AG04449 (cell line): Measurements from ENCODE around the gene IL1RAP.
"Not testable (repeated sequence)": the region's sequence is repeated elsewhere in the genome, so short reads cannot be mapped to it uniquely, and the experiment has no call there.

Experiments used
- CTCF ChIA-PET: fragments of 350-600 bp; formaldehyde crosslinking; extraction: SDS; loops from one replicate; lab custom pipeline; 2021; ENCODE audit warnings: antibody characterized with exemption; lab: Yijun Ruan, JAX
- POLR2A ChIA-PET: fragments of 400-600, 350-600 bp; formaldehyde crosslinking; extraction: SDS; loops from one replicate; lab custom pipeline; 2020; ENCODE audit warnings: antibody characterized with exemption, inconsistent platforms; lab: Yijun Ruan, JAX
- DNase-seq: peaks from one replicate; pipeline ENCODE4 v3.0.0-alpha.2; 2010; ENCODE audit warnings: low read depth, low spot score
- H3K4me3 ChIP-seq: 2 replicates; pipeline ENCODE4 v1.5.1; 2011; ENCODE audit warnings: low read depth, mild to moderate bottlenecking, control low read depth, low read length
- CTCF ChIP-seq: IDR thresholded peaks from one replicate; pipeline ENCODE4 v1.5.1; 2011; ENCODE audit warnings: mild to moderate bottlenecking, moderate library complexity, low read length, control low read depth, inconsistent platforms; ENCODE audit not compliant: insufficient read depth; ENCODE audit errors: missing control alignments

Gene IL1RAP

GRCh38 chr3:190666821-190667220 is 152.9 kb downstream of the IL1RAP start:
- CTCF ChIA-PET = no interaction called here
- no peak for TF ChIP-seq CTCF
- POLR2A ChIA-PET = no interaction called here
- no peak for DNase-seq
- no peak overlapping the region for H3K4me3 ChIP-seq

GRCh38 chr3:190671658-190672057 is 157.8 kb downstream of the IL1RAP start:
- DNase-seq = no peak
- CTCF ChIA-PET = no interaction called here
- POLR2A ChIA-PET = no interaction called here
- no peak for TF ChIP-seq CTCF
- no peak overlapping the region for H3K4me3 ChIP-seq

GRCh38 chr3:190673148-190673547 is 159.3 kb downstream of the IL1RAP start:
- peak; percentile 19 for DNase-seq
- CTCF ChIA-PET = interaction anchor here (0.9 to 3.0 kb wide), 2 partner anchors 24 to 351 kb away, joined by 4 to 11 read pairs; partner anchors contain the start of gene CLDN1
- TF ChIP-seq CTCF = no peak
- POLR2A ChIA-PET = no interaction called here
- H3K4me3 ChIP-seq = no peak overlapping the region

GRCh38 chr3:190676481-190676880 is 162.6 kb downstream of the IL1RAP start:
- H3K4me3 ChIP-seq = no peak overlapping the region
- CTCF ChIA-PET = no interaction called here
- TF ChIP-seq CTCF = no peak
- POLR2A ChIA-PET = no interaction called here
- no peak for DNase-seq

GRCh38 chr3:190677001-190677400 is 163.1 kb downstream of the IL1RAP start:
- TF ChIP-seq CTCF = no peak
- ChIA-PET POLR2A (no interaction called here), CTCF (interaction anchor here (0.8 kb wide), 1 partner anchor 20 kb away, joined by 4 read pairs; no protein-coding TSS in a partner anchor)

GRCh38 chr3:190677868-190678267 is 164.0 kb downstream of the IL1RAP start:
- H3K4me3 ChIP-seq, DNase-seq, POLR2A ChIA-PET: not testable (repeated sequence)
- CTCF ChIA-PET = interaction anchor here (0.7 to 0.8 kb wide), 2 partner anchors 19 to 21 kb away, joined by 3 to 4 read pairs; no protein-coding TSS in a partner anchor

More at GRCh38 chr3:190677001-190677400, 163.1 kb downstream of the IL1RAP start:
- no peak overlapping the region for H3K4me3 ChIP-seq
- no peak for DNase-seq

- ChIA-PET POLR2A (no interaction called here), CTCF (no interaction called here)
- TF ChIP-seq CTCF = no peak
- DNase-seq = no peak
- H3K4me3 ChIP-seq = no peak overlapping the region
Observed at GRCh38 chr3:190680691-190681090, 166.8 kb downstream of the IL1RAP start.
